Measurements from ENCODE around the gene NCR2.

The NCR2 gene

DNA sequence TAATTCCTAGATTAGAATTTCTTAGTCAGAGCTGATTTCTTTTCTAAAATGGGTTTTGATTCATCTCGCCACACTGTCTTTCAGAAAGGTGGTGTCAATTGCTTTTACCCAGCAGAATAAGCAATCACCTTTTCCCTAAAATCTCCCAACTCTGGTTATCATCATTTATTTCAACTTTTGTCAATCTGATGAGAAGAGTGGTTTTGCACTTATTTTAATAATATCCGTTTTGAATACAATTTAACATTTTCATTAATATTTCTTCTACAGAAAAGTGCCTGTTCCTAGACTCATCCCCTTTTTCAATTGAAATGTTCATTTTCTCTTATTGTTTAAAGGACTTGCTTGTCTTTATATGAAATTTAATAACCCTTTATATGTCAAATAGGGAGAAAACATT is 8.2 kb upstream of the NCR2 start:
- no peak for DNase-seq

DNA sequence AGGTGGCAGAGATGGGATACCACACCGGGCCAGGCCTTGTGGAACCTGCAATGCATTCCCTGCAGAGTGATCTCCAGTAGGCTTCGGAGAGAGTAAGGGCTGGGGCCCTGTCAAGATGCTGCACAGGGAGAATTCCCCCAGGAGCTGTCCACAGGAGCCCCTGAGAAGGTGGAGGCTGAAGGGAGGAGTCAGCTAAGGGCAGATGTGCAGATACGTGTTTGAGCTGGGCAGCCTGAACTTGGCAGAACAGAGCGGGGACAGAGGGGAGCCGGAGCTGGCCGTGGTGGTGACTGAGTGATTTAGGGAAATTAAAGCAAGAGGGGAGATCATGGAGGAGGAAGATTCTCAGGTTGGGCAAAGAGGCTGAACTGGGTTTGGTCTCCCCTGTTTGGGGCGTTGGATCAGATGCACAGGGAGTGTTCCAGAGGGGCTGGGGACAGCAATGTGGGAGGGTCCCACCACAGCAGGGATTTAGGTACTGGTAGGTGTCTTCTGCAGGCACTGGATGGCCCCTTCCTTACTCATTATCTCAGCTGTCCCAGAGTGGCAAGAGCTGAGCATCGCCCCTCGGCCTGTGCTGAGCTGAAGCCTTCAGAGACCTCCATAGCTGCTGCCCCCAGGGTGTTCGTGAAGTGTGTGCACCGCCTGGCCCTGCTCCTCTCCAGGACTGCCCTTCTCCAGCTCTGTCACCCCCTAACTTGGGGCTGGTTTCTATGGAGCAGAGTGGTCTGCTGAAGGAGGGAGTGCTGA is 3.8 kb upstream of the NCR2 start:
- no peak for DNase-seq

DNA sequence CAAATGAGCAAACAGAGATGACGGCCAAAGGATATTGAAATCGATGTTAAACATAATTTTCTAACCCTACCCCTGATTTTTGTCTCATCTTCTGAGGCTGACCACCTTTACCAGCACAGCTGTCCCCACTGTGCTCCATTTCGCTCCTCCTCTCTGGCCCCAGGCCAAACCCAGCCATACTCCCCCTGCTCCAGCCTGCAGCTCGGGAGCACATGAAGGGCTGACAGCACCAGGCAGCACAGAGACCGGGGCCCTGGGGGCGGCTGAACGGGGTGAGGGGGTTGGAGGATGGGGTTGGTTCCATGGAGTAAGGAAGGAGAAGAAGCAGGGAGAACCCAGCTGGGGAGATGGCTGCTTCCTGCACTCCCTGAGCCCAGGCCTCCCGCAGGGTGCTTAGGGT is 3.2 kb upstream of the NCR2 start:
- DNase-seq, result no peak

DNA sequence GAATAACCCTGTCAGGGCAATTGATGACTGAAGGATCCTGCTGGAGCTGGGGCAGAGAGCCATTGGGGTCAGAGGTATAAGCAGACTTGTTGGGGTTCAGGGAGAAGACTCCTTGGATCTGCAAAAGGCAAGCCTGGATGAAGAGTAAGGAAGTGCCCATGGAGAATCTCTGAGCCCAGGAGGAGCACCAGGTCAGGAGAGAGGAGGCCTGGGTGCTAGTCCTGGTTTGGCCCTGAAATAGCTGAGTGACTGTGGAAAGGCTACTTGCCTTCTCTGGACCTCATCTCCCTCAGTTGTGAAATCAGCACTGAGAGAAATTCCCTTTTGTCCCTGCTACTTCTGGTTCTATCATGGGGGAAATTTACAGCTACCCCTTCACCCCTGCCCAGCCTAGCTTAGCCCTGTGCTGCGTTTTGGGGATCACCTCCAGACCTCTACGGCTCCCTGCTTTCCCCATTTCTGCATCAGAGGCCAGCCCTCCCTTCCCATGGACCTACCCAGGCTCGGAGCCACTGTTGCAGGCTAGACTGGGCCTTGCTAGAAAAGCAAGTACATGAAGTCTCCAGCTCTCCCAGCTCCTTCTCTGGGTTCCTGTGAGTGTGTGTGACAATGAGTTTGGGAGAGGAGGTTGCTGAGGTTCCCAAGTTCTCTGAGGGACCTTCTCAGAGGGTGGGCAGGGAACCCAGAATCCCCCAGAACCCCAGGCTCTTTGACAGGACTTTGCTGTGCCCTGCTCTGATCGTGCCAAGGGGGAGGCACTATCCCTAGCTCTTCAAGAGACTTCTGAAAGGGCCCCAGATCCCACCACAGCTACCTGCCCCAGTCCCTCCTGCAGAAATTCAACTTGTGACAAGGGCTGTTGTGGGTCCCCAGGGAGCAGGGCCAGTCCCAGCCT is 2.3 kb upstream of the NCR2 start:
- no peak for DNase-seq

DNA sequence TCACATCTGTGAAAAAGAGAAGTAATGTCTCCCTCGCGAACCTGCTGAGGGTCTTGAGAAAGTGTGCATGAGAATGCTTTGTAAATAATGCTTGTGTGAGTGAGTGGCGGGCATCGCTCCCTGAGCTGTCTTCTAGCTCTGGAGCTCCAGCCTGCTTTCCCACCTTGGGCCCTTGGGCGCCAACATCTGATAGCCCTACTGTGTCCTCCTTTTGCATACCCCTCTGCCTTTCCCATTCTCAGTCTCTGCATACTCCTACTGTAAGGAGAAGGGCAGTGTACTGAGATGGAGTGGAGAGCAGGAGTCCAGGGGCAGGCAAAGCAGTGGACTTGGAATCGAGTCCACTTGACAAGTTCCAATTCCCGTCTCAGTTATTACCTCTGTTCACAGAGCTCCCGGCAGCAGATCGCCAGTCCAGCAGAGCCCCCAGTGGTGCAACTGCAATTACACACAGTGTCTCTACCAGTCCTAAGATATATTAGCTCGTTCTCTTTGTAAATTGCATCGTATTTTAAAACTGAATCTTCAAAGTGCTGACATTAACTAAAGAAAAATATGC is 847 bp upstream of the NCR2 start:
- peak in 1 of 56 donors; percentile 2 for DNase-seq

DNA sequence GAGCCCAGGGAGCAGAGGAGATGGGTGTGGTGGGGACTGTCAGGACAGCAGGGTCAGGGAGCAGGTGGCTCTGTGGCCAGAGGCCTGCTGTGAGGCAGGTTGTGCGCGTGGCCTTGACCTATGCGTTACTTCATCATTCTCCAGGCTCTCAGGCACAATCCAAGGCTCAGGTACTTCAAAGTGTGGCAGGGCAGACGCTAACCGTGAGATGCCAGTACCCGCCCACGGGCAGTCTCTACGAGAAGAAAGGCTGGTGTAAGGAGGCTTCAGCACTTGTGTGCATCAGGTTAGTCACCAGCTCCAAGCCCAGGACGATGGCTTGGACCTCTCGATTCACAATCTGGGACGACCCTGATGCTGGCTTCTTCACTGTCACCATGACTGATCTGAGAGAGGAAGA is 535 bp downstream of the NCR2 start:
- no peak for DNase-seq

DNA sequence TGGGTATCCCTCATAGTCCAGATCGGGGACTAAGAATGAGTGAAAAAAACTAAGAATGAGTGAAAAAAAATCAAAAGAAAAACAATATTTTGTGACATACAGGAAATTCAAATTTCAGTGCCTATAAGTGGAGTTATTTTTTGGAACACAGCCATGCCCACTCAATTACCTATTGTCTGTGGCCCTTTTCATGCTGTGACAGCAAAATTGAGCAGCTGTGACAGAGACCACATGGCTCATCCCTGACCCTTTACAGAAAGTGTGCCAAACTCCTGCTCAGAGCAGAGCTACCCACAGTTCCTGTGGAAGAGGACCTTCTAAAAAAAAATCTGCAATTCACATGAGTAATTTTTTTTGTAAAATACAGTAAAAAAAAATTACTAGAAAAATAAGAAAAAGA is 1.4 kb downstream of the NCR2 start:
- DNase-seq, result no peak

DNA sequence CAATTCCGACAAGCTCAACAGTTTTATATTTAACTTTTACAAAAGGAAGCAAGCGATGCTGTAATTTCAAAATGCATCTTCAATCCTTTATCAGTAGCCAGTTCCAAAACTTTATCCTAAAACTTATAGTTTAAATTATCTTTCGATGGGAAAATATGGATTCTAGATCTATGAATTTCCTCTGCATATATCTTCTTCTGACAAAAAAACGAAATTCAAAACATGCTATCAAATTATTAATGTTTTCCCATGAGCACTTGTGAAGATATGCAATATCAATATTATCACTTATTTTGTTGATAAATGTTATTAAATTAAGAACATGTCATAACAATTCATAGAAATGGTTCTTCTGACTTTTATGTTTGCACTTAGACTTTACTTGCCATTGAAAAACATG is 2.3 kb downstream of the NCR2 start:
- DNase-seq, result no peak

DNA sequence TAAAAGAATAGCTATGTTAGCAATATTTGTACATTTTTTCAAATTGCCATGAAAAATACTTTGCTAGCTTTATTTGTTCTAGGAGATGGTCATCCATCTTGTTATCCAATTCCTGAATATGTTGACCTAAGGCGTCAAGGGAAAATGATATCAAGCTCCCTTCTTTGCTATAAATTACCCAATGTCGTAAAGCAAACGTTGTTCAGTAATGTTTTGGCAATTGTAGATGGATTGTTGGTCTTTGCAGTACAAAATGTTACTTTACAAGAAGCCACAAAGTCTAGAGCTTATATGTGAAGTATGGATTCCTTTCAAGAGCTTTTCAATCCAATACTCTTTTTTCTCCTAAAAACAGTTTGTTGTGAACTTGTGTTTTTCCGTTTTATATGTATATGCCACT is 3.3 kb downstream of the NCR2 start:
- no peak for DNase-seq

DNA sequence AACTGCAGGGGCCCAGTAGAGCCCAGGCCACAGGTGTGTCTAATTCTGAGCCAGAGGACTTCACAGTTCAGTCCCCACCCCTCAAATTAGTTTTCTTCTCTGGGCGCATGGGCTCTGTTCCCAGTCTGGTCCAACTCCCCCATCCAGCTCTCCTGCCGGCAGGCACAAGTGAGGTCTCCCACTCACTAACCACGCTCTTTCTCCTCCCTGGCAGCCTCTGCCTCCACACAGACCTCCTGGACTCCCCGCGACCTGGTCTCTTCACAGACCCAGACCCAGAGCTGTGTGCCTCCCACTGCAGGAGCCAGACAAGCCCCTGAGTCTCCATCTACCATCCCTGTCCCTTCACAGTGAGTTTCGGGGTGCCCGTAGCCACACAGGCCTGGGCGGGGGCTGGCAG is 6.2 kb downstream of the NCR2 start:
- DNase-seq, result no peak

DNA sequence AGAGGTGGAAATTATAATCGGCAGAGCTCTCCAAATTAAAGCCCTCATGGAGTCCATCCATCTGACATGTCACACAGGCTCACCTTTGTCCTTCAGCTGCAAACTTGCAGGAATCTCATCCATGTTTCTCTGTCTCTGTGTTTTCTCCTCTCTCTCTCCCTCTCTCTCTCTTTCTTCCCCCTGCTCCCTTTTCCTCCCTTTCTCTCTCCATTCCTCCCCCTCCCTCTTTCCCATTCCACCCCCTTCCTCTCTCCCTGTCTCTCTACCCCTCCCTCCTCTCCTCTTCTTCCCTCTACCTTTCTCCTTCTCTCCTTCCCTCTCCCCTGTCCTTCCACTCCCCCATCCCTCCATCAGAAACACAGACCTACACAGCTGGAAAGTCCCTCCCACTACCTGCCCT is 6.8 kb downstream of the NCR2 start:
- DNase-seq, result no peak

DNA sequence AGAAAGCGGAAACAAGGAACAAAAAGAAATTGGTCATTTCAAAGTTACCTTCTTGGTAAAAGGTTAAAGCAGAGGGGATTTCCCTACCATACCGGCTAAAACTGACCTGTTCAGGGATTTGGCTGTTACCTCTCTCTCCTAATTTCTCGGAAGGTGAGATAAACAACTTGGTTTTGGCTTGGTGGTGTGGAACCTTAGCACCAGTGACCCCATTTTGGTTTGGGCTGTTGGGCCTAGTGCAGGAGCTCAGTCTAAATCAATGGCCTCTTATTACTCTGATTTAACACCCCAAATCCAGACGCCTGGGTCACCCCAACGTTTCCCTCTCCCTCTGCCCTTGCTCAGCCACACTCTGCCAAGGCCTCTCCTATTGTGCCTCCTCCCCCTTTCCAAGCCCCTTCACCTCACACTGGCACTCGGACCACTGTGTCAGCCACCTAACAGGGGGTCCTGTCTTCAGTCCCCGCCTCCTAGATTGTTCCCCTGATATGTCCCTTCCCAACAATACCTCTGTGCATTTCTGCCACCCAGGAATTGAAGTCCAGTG is 8.3 kb downstream of the NCR2 start:
- DNase-seq, result no peak

DNA sequence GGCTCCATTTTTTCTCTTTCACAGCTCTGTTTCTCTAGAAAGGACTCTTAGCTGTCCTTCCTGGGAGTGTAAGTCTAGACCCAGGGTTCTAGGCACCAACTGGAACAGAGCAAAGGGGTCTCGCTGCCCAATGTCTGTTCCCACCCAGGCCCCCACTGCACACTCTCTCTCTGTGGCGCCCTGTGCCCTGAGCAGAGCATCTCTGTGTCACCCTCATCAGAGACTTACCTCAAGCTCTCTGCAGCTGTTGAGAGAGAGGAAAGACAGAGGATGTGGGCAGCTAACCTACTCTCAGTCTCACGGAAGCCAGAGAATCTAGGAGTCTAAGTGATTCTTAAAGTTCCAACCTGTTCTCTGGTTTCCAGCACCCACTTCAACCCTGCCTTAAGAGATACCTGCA is 9.5 kb downstream of the NCR2 start:
- DNase-seq, result no peak

DNA sequence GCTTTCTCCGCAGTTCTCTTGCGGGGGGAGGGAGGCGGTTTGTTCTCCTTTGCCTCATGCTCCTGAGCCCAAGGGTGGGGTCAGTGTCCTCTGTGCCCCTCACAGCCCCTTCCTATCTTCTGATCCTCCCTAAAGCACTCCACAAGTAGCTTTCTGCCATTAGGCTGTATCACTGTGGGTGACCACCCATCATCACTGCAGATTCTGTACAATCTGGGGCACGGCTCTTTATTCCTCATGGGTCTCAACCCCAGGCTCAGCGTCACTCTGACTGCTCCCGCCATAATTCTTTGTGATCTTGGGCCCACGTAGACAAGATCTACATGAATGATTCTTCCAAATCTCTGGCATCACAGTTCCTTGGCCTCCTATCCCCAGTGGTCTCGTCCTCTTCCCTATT is 10.5 kb downstream of the NCR2 start:
- no peak for DNase-seq

DNA sequence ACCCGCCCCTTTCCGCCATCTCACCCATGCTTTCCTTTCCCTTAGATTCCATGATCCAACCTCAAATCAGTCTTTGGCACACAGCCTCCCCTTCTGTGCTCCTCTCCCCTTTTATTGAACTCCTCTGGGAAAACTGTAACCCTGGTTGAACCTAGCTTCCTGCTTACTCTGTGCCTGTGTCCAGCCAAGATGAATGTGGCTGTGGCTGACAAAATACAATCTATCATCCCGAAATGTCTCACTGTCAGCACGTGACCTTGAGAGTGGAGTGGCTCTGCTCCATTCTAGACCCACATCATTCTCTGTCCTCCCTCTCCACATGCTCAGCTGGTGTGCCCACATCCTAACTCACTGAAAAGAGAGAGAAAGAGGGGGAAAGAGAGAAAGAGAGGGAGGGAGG is 11.0 kb downstream of the NCR2 start:
- DNase-seq, result no peak

DNA sequence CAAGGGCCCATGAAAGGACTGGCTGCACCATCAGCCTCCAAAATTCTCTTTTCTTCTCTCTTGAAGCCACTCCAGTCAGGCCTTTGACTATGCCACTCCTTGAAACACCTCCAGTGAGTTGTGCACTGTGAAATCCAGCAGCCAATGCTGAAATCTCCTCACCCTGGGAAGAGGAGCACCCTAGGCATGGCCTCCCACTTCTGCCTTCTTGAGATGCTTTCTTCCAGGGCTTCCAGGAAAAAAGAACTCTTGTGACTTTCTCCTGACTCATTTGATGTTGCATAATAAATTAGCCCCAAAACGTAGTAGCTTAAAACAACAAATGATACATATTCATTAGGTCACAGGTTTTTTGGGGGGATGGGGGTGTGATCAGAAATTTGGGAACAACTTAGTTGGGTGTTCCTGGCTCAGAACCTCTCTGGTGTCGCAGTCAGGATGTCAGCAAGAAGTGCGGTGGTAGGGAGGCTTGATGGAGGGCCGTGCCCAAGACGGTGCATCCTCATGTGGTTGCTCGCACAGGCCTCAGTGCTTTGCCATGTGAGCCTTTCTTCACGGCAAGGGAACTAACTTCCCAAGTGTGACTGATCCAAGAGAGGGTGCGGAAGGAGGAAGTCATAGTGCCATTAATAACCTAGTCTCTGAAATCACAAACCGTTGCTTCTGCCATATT is 12.1 kb downstream of the NCR2 start:
- DNase-seq, result no peak

DNA sequence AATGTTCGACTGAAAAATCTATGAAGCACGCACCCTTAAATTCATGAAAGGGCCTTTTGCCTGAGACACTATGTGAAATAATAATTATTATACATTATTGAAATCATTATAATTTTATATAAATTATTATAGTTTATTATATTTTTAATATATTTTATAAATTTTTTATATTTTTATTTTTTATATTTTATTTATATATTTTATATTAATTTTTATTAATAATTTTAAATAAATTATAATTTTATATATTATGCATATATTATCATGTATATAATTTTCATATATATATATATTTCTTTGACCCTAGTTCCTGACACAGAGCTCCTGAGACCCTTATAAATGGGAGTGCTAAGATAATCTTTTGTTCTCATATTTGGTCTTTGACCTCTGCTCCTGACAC is 13.5 kb downstream of the NCR2 start:
- no peak for DNase-seq

DNA sequence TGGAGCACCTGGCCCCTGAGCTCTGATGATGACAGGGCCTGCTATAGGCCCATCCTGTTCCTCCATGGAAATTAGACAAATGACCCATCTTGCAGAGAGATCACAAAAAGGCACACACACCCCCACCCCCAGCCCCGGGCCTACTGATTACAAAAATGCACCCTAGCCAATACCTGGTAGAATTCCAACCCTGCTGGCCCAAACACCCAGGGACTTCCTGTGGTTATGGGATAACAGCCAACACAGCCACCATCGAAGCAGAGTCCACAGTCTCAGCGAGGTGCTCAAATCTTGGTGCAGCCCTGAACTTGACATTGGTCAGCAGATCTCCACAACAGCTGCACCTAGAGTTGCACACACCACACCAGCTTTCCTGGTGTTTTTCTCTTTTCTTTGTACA is 17.0 kb downstream of the NCR2 start:
- DNase-seq, result no peak

DNA sequence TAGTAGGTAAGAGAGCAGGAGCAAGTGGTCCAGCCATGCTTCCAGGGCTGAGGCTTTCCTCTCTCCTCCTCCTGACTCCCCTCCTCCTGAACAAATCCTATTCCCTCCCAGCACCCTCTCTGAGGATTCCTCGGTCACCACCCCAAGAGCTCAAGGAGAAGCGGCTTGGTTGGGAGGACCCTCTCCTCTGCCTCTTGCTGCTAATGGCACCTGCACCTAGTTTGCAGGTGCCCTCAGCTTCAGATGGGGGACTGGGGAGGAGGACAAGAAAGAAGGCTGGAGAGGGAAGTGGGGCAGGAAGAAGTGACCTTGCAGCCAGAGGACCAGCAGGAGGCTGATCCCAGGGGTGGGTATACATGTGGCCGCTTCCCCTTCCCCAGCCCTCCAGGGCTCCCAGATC is 17.5 kb downstream of the NCR2 start:
- DNase-seq, result no peak

DNA sequence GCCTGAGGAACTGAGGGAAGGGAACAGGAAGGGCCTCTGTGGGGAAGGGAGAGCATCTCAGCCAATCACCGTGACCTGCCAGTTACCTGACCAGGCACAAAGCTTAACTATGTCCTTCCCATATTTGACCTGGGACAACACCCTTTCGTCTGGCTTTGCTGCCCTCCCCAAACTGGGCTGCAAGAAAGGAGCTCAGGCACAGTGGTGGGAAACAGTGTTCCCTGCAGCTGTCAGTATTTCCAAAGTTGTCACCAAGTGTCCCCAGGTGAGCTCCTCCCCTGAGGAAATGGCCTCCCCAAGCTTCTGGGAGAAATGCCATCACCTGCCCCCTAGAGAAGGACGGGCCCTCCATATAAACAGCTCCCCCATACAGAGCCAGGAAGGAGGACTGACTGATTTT is 17.9 kb downstream of the NCR2 start:
- no peak for DNase-seq

DNA sequence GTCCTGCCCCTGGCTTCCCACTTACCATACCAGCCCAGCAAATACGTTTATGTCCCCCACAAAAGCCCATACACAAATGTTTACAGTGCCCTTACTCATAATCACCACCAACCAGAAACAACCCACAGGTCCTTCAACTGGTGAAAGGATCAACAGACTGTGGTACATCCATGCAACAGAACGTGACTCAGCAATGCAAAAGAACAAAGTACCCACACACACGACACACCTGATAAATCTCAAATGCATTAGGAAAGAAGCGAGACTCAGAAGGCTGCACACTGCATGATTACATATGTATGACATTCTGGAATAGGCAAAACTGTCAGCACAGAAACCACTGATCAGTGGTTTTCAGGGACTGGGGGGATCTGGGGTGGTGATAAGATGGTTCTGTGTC is 20.5 kb downstream of the NCR2 start:
- DNase-seq, result no peak

DNA sequence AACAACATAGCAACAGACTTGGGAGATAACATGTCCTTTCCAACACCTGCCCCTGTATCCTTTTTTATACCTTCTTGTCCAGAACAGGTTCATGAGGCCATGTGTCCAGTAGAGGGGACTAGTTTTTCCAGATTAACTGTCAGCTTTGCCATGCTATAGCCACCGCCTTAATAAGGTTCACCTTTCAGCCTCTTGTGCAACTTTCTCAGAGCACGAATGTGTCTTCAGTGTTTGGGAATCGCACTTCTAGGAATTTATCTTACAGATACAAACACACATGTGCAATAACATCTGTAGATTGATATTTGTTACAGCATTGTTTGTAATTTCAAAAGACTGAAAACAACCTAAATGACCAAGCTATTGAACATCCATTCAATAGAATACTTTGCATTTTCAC is 21.4 kb downstream of the NCR2 start:
- no peak for DNase-seq

Measured in nucleus accumbens (tissue), 56 donors.